AG20443 (cell line): ENCODE data around the gene POLR1A.

ENCODE experiments used
- DNase-seq: peaks from one replicate; pipeline ENCODE4 v3.0.0; 2012; ENCODE audit warnings: low spot score, mixed read lengths

POLR1A gene

GRCh38 chr2:85978883-85979780 is 126.6 kb downstream of the POLR1A start:
- DNase-seq: peak; percentile 40

GRCh38 chr2:85976106-85976920 is 129.4 kb downstream of the POLR1A start:
- peak; percentile 4 for DNase-seq

- no peak for DNase-seq
Observed at GRCh38 chr2:85975581-85975980, 130.1 kb downstream of the POLR1A start.

- no peak for DNase-seq
Observed at GRCh38 chr2:85974390-85974789, 131.3 kb downstream of the POLR1A start.

- no peak for DNase-seq
Observed at GRCh38 chr2:85972355-85972754, 133.3 kb downstream of the POLR1A start.

- DNase-seq: no peak
Observed at GRCh38 chr2:85971366-85971765, 134.3 kb downstream of the POLR1A start.
